Upper lobe of left lung (tissue), 4 donors: Measurements from ENCODE around the gene EEPD1.

Source experiments
- CTCF ChIP-seq, 6 experiments: fragments of 450-650 bp in 4 of 6; fragments of 200-600 bp in 2 of 6; sonication (generic) in 2 of 6; IDR thresholded peaks; one replicate each; pipeline ENCODE4 v1.5.1; 2016 to 2019; ENCODE audit warnings: antibody characterized with exemption in 6 of 6
- POLR2A ChIP-seq, 4 donors: fragments of 450-650 bp; IDR thresholded peaks; one replicate each; pipeline ENCODE4 v1.5.1; 2016 to 2017; ENCODE audit warnings: antibody characterized with exemption in 4 of 4, mild to moderate bottlenecking in 2 of 4

GRCh38 chr7:36138209-36138608 is 14.8 kb upstream of the EEPD1 start:
- TF ChIP-seq POLR2A (IDR thresholded peaks at IDR 0.05) (no peak), CTCF (IDR thresholded peaks at IDR 0.05) (no peak)
